K562 (cell line): ENCODE data around the gene GCNT2. TPM values are rescaled to one million over a fixed set of nuclear protein-coding genes. Genes with fewer than 3 reads are reported as not detected.

Experiments used
- HMG20B ChIP-seq: fragments of 250-450 bp; sonication (Bioruptor Pico); IDR thresholded peaks from 2 replicates; pipeline ENCODE4 v1.5.0; 2021; ENCODE audit warnings: mild to moderate bottlenecking
- MGA ChIP-seq: fragments of 450-650 bp; IDR thresholded peaks from 2 replicates; pipeline ENCODE4 v1.6.1; 2016; ENCODE audit warnings: mild to moderate bottlenecking, moderate library complexity
- PATZ1 ChIP-seq: fragments of 250-450 bp; sonication (Bioruptor Pico); IDR thresholded peaks from 2 replicates; pipeline ENCODE4 v1.5.0; 2020; ENCODE audit warnings: mild to moderate bottlenecking, borderline replicate concordance
- POLR3G ChIP-seq: IDR thresholded peaks from 2 replicates; pipeline ENCODE4 v1.6.1; 2011; ENCODE audit not compliant: insufficient read length, insufficient replicate concordance; ENCODE audit errors: extremely low read depth
- SIN3B ChIP-seq: fragments of 450-650 bp; IDR thresholded peaks from 2 replicates; pipeline ENCODE4 v1.6.1; 2017; ENCODE audit warnings: low read depth, mild to moderate bottlenecking, moderate library complexity
- ZNF212 ChIP-seq: fragments of 450-650 bp; formaldehyde crosslinking; IDR thresholded peaks from 2 replicates; pipeline ENCODE4 v1.4.0; 2020; ENCODE audit warnings: mild to moderate bottlenecking
- ZNF324 ChIP-seq: fragments of 250-450 bp; sonication (Bioruptor Pico); IDR thresholded peaks from 2 replicates; pipeline ENCODE4 v1.4.0; 2020; ENCODE audit warnings: mild to moderate bottlenecking
- ZNF584 ChIP-seq: fragments of 200-800 bp; sonication (Bioruptor generic); IDR thresholded peaks from 2 replicates; pipeline ENCODE4 v1.6.1; 2016; ENCODE audit warnings: low read depth, mild to moderate bottlenecking, missing genetic modification characterization, missing compliant biosample characterization
- polyA plus RNA-seq, 8 experiments: library from polyadenylated mRNA; depleted of rRNA in 4 of 8; stranded (reverse) in 5 of 8; unstranded in 3 of 8; fragments of >200 nt; fragmentation: Nextera tagmentation in 2 of 8; fragmentation: Illumina TruSeq in 1 of 8; extraction: Ambion mirVana in 2 of 8; extraction: Trizol in 1 of 8; gene quantifications; 2 replicates each; pipeline versions ENCODE4 v1.2.1 to v1.2.3, GENCODE V29; 2011 to 2014; ENCODE audit warnings: inconsistent platforms in 1 of 8, missing spikeins in 1 of 8
- total RNA-seq, 7 experiments: library from RNA; depleted of rRNA in 6 of 7; stranded (reverse); fragments of >200 nt in 6 of 7; fragmentation: Illumina TruSeq in 2 of 7; extraction: Trizol in 2 of 7; gene quantifications; 2 replicates each; pipeline versions ENCODE4 v1.2.1 to v1.2.3, GENCODE V29; 2011 to 2021; ENCODE audit warnings: low replicate concordance in 1 of 7

Gene GCNT2
- total and polyA plus RNA-seq, 9 of the 15 experiments (the other 6 are each of a cell fraction or from before 2014, with no cell fraction given) = 0.78 to 2.6 (median 1.6) TPM

- TF ChIP-seq PATZ1 (CRISPR knock-in tag) = no peak
- TF ChIP-seq HMG20B (CRISPR knock-in tag) = no peak
- no peak for TF ChIP-seq MGA
- TF ChIP-seq ZNF584 = no peak
- no peak for TF ChIP-seq POLR3G
- no peak for TF ChIP-seq ZNF324 (CRISPR knock-in tag)
- no peak for TF ChIP-seq SIN3B
- no peak for TF ChIP-seq ZNF212 (CRISPR knock-in tag)
Measured at GRCh38 chr6:10610289-10610688, 89.1 kb downstream of the GCNT2 start (continued).
